HepG2 (cell line): Measurements from ENCODE around the gene RILP. TPM values are rescaled to one million over a fixed set of nuclear protein-coding genes. Genes with fewer than 3 reads are reported as not detected.

ENCODE experiments used
- ATF7 ChIP-seq, 2 experiments: fragments of 450-650 bp in 1 of 2; sonication (generic) in 1 of 2; formaldehyde crosslinking in 1 of 2; IDR thresholded peaks; 2 replicates each; pipeline versions ENCODE4 v1.4.0 to v1.6.1; 2016 to 2020; ENCODE audit warnings: antibody characterized with exemption in 1 of 2, mild to moderate bottlenecking in 1 of 2, missing genetic modification reagents in 1 of 2
- DBP ChIP-seq: sonication (generic); formaldehyde crosslinking; IDR thresholded peaks from 2 replicates; pipeline ENCODE4 v1.4.0; 2020; ENCODE audit warnings: missing genetic modification reagents; ENCODE audit errors: not compliant biosample characterization
- ELF1 ChIP-seq: sonication (generic); formaldehyde crosslinking; IDR thresholded peaks from 2 replicates; pipeline ENCODE4 v1.4.0; 2020; ENCODE audit warnings: missing genetic modification reagents
- FOXA1 ChIP-seq, 2 experiments: fragments of 450-650 bp in 1 of 2; sonication (generic) in 1 of 2; formaldehyde crosslinking in 1 of 2; IDR thresholded peaks; 2 replicates each; pipeline versions ENCODE4 v1.4.0 to v1.6.1; 2016 to 2020; ENCODE audit warnings: missing genetic modification reagents in 1 of 2
- KAT2B ChIP-seq: fragments of 150-350 bp; IDR thresholded peaks from 2 replicates; pipeline ENCODE4 v1.6.1; 2014; ENCODE audit warnings: low read depth, low read length, borderline replicate concordance
- MAZ ChIP-seq, 2 experiments: sonication (generic) in 1 of 2; formaldehyde crosslinking in 1 of 2; IDR thresholded peaks; 2 replicates each; pipeline versions ENCODE4 v1.5.0 to v1.6.1; 2012 to 2020; ENCODE audit warnings: low read depth in 2 of 2, mild to moderate bottlenecking in 2 of 2, borderline replicate concordance in 1 of 2, improper control_type of control experiment in 1 of 2, low read length in 1 of 2, missing genetic modification reagents in 1 of 2, moderate library complexity in 1 of 2
- PATZ1 ChIP-seq: sonication (generic); formaldehyde crosslinking; IDR thresholded peaks from 2 replicates; pipeline ENCODE4 v1.4.0; 2020; ENCODE audit warnings: missing genetic modification reagents
- PRPF4 ChIP-seq: fragments of 200-400 bp; formaldehyde crosslinking; IDR thresholded peaks from 2 replicates; pipeline ENCODE4 v1.6.1; 2016; ENCODE audit warnings: low read length, low read depth; ENCODE audit not compliant: poor library complexity, severe bottlenecking
- RAD21 ChIP-seq: fragments of 450-650 bp; formaldehyde crosslinking; IDR thresholded peaks from 2 replicates; pipeline ENCODE4 v1.5.0; 2020; ENCODE audit warnings: mild to moderate bottlenecking
- SALL2 ChIP-seq: sonication (generic); formaldehyde crosslinking; IDR thresholded peaks from 2 replicates; pipeline ENCODE4 v1.8.1; 2023; ENCODE audit warnings: mild to moderate bottlenecking, missing genetic modification reagents, inconsistent platforms
- SAP130 ChIP-seq: IDR thresholded peaks from 2 replicates; pipeline ENCODE4 v1.6.1; 2016; ENCODE audit warnings: low read depth
- SP140L ChIP-seq: sonication (generic); formaldehyde crosslinking; IDR thresholded peaks from 2 replicates; pipeline ENCODE4 v1.4.0; 2020; ENCODE audit warnings: missing genetic modification reagents, borderline replicate concordance
- ZBTB25 ChIP-seq: IDR thresholded peaks from 2 replicates; pipeline ENCODE4 v1.6.1; 2018; ENCODE audit warnings: missing genetic modification reagents
- ZFP82 ChIP-seq: sonication (generic); formaldehyde crosslinking; IDR thresholded peaks from 2 replicates; pipeline ENCODE4 v1.5.1; 2020; ENCODE audit warnings: mild to moderate bottlenecking, missing genetic modification reagents, borderline replicate concordance
- ZKSCAN5 ChIP-seq: sonication (generic); formaldehyde crosslinking; IDR thresholded peaks from 2 replicates; pipeline ENCODE4 v1.5.1; 2020; ENCODE audit warnings: mild to moderate bottlenecking, missing genetic modification reagents
- ZNF260 ChIP-seq: sonication (generic); formaldehyde crosslinking; IDR thresholded peaks from 2 replicates; pipeline ENCODE4 v1.4.0; 2020; ENCODE audit warnings: missing genetic modification reagents, low read depth, mild to moderate bottlenecking, borderline replicate concordance
- ZNF629 ChIP-seq: sonication (generic); formaldehyde crosslinking; conservative IDR thresholded peaks from 2 replicates; pipeline ENCODE4 v1.5.0; 2020; ENCODE audit warnings: missing genetic modification reagents
- ZNF878 ChIP-seq: sonication (generic); formaldehyde crosslinking; IDR thresholded peaks from 2 replicates; pipeline ENCODE4 v1.8.1; 2023; ENCODE audit warnings: mild to moderate bottlenecking, missing genetic modification reagents, moderate library complexity
- polyA plus RNA-seq, 8 experiments: library from polyadenylated mRNA; depleted of rRNA in 3 of 8; stranded (reverse) in 7 of 8; unstranded in 1 of 8; fragments of >200 nt; fragmentation: Illumina TruSeq in 4 of 8; extraction: Trizol in 4 of 8; gene quantifications; 2 replicates each; pipeline versions ENCODE4 v1.2.1 to v1.2.3, GENCODE V29; 2011 to 2016; ENCODE audit warnings: low read depth in 4 of 8, missing spikeins in 1 of 8, mixed read lengths in 1 of 8; ENCODE audit not compliant: insufficient read depth in 1 of 8
- total RNA-seq, 5 experiments: library from RNA; depleted of rRNA; stranded (reverse); fragments of >200 nt; fragmentation: Illumina TruSeq; extraction: Trizol; gene quantifications; 2 replicates each; pipeline ENCODE4 v1.2.3, GENCODE V29; 2016; ENCODE audit warnings: low read depth in 1 of 5
- TF ChIP-seq, protein P1 (sequence below): IDR thresholded peaks from 2 replicates; pipeline ENCODE4 v1.6.1; 2016

RILP gene
- total and polyA plus RNA-seq, 2 of the 13 experiments (the other 11 are each of a cell fraction or from before 2014, with no cell fraction given), result 6.6 to 8.1 TPM

GRCh38 chr17:1628856-1629503 lies 20.7 kb downstream of the RILP start (continued):
- TF ChIP-seq ELF1 (CRISPR knock-in tag) (peak; percentile 39; the same call in 1 of the 2 replicates), SAP130 (peak; percentile 70), ZFP82 (CRISPR knock-in tag) (peak; percentile 83; the same call in 1 of the 2 replicates), DBP (peak; percentile 37), ZNF260 (CRISPR knock-in tag) (no peak), ATF7 (IDR thresholded peaks at IDR 0.05) (no peak), ATF7 (CRISPR knock-in tag; IDR thresholded peaks at IDR 0.05) (no peak), MAZ (IDR thresholded peaks at IDR 0.05; ENCODE audit: borderline replicate concordance, low read depth, low read length) (peak; percentile 59), MAZ (CRISPR knock-in tag; IDR thresholded peaks at IDR 0.05; ENCODE audit: low read depth) (peak; percentile 48; the same call in 1 of the 2 replicates), FOXA1 (IDR thresholded peaks at IDR 0.05) (no peak), FOXA1 (CRISPR knock-in tag; IDR thresholded peaks at IDR 0.05) (peak; percentile 43; the same call in 1 of the 2 replicates), PRPF4 (no peak), SALL2 (CRISPR knock-in tag) (peak; percentile 59; the same call in 1 of the 2 replicates), RAD21 (peak; percentile 78), KAT2B (no peak), PATZ1 (CRISPR knock-in tag) (peak; percentile 62), ZBTB25 (CRISPR knock-in tag) (peak; percentile 76), ZNF629 (no peak), ZKSCAN5 (CRISPR knock-in tag) (no peak), SP140L (CRISPR knock-in tag) (0 out of 2 replicates have a peak, but pooled peaks have one; percentile 0), ZNF878 (CRISPR knock-in tag) (0 out of 2 replicates have a peak, but pooled peaks have one; percentile 5)
- TF ChIP-seq, protein P1, sequence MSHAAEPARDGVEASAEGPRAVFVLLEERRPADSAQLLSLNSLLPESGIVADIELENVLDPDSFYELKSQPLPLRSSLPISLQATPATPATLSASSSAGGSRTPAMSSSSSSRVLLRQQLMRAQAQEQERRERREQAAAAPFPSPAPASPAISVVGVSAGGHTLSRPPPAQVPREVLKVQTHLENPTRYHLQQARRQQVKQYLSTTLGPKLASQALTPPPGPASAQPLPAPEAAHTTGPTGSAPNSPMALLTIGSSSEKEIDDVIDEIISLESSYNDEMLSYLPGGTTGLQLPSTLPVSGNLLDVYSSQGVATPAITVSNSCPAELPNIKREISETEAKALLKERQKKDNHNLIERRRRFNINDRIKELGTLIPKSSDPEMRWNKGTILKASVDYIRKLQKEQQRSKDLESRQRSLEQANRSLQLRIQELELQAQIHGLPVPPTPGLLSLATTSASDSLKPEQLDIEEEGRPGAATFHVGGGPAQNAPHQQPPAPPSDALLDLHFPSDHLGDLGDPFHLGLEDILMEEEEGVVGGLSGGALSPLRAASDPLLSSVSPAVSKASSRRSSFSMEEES (CRISPR knock-in tag), result no peak
- TF ChIP-seq, all 625 proteins: peak for 74
